ENCODE results near the gene HDAC9. TPM values are rescaled to one million over a fixed set of nuclear protein-coding genes. Genes with fewer than 3 reads are reported as not detected.

The HDAC9 gene
- total and polyA plus RNA-seq, 11 donors = 4.8 to 62.9 (median 30.6) TPM

DNA sequence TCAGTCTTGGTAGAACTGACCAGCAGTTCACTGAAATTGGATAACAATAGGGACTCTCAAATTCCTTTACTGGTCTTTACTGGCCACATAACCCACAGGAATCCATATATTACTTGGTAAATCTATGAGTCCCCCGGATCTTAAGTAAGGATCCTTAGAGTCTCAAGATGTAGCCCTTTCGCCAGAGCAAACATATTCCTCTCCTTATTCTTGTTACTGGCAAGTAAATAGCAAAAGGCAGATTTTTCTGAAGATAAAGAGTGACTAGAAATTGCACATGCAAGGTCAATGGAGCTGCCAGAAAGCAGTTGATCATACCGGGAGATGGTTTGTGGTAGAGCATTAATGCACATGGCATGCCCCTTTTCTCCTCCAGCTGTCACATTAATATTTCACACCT, 283.0 kb downstream of the HDAC9 start:
- 63 to 97% (median 76%) methylated on average over 3 of the region's 3 CpGs for WGBS, 4 donors
- no peak for ATAC-seq
- H3K9me3 ChIP-seq = no peaks in the 10 kb centered on the region
- H3K36me3 ChIP-seq = no peaks in the 10 kb centered on the region
- intact Hi-C loops (cut with DNase I) = no loop called here
- no peak for DNase-seq
- no peaks in the 10 kb centered on the region for H3K27me3 ChIP-seq
- no peak overlapping the region for H3K4me3 ChIP-seq
- TF ChIP-seq, protein P1, sequence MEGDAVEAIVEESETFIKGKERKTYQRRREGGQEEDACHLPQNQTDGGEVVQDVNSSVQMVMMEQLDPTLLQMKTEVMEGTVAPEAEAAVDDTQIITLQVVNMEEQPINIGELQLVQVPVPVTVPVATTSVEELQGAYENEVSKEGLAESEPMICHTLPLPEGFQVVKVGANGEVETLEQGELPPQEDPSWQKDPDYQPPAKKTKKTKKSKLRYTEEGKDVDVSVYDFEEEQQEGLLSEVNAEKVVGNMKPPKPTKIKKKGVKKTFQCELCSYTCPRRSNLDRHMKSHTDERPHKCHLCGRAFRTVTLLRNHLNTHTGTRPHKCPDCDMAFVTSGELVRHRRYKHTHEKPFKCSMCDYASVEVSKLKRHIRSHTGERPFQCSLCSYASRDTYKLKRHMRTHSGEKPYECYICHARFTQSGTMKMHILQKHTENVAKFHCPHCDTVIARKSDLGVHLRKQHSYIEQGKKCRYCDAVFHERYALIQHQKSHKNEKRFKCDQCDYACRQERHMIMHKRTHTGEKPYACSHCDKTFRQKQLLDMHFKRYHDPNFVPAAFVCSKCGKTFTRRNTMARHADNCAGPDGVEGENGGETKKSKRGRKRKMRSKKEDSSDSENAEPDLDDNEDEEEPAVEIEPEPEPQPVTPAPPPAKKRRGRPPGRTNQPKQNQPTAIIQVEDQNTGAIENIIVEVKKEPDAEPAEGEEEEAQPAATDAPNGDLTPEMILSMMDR (IDR thresholded peaks at IDR 0.05) = no peak
- no peak for TF ChIP-seq POLR2A (IDR thresholded peaks at IDR 0.05)
- no peak overlapping the region for H3K27ac ChIP-seq
- H3K4me1 ChIP-seq = no peaks in the 10 kb centered on the region

DNA sequence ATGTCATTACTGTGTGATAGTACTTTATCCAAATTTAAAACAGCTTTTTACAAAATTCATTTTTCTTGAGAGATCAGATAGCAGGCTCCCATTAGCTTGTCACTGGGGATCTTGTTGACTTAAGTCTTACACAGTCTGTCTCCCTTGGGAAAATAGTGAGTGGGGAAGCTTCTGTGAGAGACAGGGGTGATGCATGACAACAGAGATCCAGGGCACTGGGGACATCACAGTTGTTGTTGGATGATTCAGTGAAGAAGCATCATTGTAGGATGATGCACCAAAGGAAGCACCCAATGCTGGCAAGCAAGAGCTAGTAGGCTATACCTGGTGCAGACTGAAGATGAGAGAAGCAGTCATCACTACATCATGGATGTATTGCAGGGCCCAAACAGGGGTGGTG, 284.7 kb downstream of the HDAC9 start:
- no peaks in the 10 kb centered on the region for H3K27me3 ChIP-seq
- ATAC-seq = no peak
- no peak overlapping the region for H3K4me3 ChIP-seq
- no peak for DNase-seq
- H3K27ac ChIP-seq = no peak overlapping the region
- H3K9me3 ChIP-seq = no peaks in the 10 kb centered on the region
- TF ChIP-seq, protein P1 (IDR thresholded peaks at IDR 0.05) = no peak
- no peak for TF ChIP-seq POLR2A (IDR thresholded peaks at IDR 0.05)
- H3K36me3 ChIP-seq = no peaks in the 10 kb centered on the region
- intact Hi-C loops (cut with DNase I) = no loop called here
- H3K4me1 ChIP-seq = no peaks in the 10 kb centered on the region

DNA sequence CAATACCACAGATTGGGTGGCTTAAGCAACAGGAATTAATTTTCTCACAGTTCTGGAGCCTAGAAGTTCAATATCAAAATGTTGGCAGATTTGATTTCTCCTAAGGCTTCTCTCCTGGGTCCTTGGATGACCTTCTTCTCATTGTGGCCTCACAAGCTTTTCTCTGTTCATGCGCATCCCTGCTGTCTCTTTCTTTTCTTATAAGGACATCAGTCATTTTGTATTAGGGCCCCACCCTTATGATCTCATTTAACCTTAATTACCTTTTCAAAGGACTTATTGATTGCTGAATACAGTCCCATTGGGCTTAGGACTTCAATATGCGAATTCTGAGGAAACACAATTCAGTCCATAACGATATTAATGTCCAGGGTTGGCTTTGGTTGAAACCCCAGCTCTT, 285.4 kb downstream of the HDAC9 start:
- Histone ChIP-seq H3K4me1 (no peaks in the 10 kb centered on the region), H3K4me3 (no peak overlapping the region), H3K27ac (no peak overlapping the region), H3K9me3 (no peaks in the 10 kb centered on the region), H3K36me3 (no peaks in the 10 kb centered on the region), H3K27me3 (no peaks in the 10 kb centered on the region)
- intact Hi-C loops (cut with DNase I) = no loop called here
- WGBS, 4 donors = 94 to 97% (median 96%) methylated on average over 3 of the region's 3 CpGs
- ATAC-seq (no peak), DNase-seq (no peak)
- TF ChIP-seq, protein P1 (IDR thresholded peaks at IDR 0.05) = no peak
- TF ChIP-seq POLR2A (IDR thresholded peaks at IDR 0.05) = no peak

DNA sequence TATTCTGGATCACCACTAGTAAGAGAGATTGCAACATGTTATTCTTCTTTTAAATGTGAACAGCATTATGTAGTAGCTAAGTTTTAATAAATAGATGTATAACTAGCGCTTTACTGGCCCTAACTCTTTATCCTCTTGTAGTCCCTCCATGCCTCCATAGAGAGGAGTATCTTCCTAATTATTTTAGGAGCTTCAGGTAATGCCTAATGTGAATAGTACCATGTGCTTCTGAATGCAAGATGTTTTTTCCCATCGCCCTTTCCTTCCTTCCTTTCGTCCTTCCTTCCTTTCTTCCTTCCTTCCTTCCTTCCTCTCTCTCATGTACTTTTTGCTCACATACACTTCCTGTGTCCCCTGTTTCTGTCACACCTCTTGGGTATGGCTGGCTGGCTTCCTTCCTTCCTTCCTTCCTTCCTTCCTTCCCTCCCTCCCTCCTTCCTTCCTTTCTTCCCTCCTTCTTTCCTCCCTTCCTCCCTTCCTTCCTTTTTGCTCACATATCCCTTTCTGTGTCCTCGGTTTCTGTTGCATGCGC, 290.7 kb downstream of the HDAC9 start:
- DNase-seq (no peak), ATAC-seq (no peak)
- WGBS, 4 donors = 81 to 93% (median 90%) methylated on average over 5 of the region's 5 CpGs
- no peaks in the 10 kb centered on the region for H3K27me3 ChIP-seq
- no peak overlapping the region for H3K27ac ChIP-seq
- no peaks in the 10 kb centered on the region for H3K9me3 ChIP-seq
- no peaks in the 10 kb centered on the region for H3K36me3 ChIP-seq
- TF ChIP-seq, protein P1 (IDR thresholded peaks at IDR 0.05) = no peak
- TF ChIP-seq POLR2A (IDR thresholded peaks at IDR 0.05) = no peak
- no peaks in the 10 kb centered on the region for H3K4me1 ChIP-seq
- H3K4me3 ChIP-seq = no peak overlapping the region
- intact Hi-C loops (cut with DNase I) = no loop called here
